HepG2 (cell line): ENCODE measurements around the gene PRIMA1.

ENCODE experiments used
- SMC3 ChIP-seq: IDR thresholded peaks from 2 replicates; pipeline ENCODE4 v1.6.1; 2011; ENCODE audit warnings: low read length, improper control_type of control experiment
- ZNF878 ChIP-seq: sonication (generic); formaldehyde crosslinking; IDR thresholded peaks from 2 replicates; pipeline ENCODE4 v1.8.1; 2023; ENCODE audit warnings: mild to moderate bottlenecking, missing genetic modification reagents, moderate library complexity
- TF ChIP-seq, protein P1 (sequence below), 2 experiments: IDR thresholded peaks; 2 replicates each; pipeline ENCODE4 v1.6.1; 2011 to 2012; ENCODE audit warnings: low read length in 2 of 2, borderline replicate concordance in 1 of 2, low read depth in 1 of 2, mild to moderate bottlenecking in 1 of 2, moderate library complexity in 1 of 2
- TF ChIP-seq, protein P2 (sequence below): sonication (generic); formaldehyde crosslinking; IDR thresholded peaks from 2 replicates; pipeline ENCODE4 v1.5.0; 2020; ENCODE audit warnings: mild to moderate bottlenecking, missing genetic modification reagents, moderate library complexity

DNA sequence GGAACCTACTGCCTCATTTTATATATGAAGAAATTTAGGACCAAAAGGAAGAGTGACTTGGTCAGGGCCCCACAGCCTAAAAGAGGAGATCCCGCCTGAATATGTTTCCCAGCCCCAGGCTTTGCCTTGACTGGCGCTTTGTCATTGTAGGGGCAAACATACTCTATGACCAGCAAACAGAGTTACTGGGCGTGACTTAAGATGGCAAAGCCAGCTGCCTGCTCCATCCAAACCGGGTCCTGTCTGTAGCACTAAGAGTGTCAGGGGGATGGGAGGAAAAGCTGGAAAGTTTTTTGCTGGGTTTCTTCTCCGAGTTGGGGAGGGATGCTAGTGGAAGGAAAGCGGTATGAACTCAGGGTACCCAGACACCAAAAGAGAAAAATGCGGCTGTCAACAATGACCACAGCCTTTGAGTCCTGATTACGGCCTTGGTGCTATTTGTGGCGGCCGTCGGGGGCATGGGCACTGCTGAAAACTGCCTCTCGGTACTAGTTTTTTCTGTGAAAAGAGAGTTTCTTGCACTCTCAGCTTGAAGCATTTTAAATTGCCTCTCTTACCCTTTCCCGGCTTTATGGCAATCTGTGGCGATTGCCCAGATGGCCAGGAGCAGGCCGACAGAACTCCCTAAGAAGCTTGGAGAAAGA, 82.7 kb downstream of the PRIMA1 start:
- TF ChIP-seq, protein P1, sequence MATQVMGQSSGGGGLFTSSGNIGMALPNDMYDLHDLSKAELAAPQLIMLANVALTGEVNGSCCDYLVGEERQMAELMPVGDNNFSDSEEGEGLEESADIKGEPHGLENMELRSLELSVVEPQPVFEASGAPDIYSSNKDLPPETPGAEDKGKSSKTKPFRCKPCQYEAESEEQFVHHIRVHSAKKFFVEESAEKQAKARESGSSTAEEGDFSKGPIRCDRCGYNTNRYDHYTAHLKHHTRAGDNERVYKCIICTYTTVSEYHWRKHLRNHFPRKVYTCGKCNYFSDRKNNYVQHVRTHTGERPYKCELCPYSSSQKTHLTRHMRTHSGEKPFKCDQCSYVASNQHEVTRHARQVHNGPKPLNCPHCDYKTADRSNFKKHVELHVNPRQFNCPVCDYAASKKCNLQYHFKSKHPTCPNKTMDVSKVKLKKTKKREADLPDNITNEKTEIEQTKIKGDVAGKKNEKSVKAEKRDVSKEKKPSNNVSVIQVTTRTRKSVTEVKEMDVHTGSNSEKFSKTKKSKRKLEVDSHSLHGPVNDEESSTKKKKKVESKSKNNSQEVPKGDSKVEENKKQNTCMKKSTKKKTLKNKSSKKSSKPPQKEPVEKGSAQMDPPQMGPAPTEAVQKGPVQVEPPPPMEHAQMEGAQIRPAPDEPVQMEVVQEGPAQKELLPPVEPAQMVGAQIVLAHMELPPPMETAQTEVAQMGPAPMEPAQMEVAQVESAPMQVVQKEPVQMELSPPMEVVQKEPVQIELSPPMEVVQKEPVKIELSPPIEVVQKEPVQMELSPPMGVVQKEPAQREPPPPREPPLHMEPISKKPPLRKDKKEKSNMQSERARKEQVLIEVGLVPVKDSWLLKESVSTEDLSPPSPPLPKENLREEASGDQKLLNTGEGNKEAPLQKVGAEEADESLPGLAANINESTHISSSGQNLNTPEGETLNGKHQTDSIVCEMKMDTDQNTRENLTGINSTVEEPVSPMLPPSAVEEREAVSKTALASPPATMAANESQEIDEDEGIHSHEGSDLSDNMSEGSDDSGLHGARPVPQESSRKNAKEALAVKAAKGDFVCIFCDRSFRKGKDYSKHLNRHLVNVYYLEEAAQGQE (IDR thresholded peaks at IDR 0.05; ENCODE audit: borderline replicate concordance in 1 of 2, low read depth in 1 of 2, low read length in 2 of 2) = no peak
- TF ChIP-seq, protein P2, sequence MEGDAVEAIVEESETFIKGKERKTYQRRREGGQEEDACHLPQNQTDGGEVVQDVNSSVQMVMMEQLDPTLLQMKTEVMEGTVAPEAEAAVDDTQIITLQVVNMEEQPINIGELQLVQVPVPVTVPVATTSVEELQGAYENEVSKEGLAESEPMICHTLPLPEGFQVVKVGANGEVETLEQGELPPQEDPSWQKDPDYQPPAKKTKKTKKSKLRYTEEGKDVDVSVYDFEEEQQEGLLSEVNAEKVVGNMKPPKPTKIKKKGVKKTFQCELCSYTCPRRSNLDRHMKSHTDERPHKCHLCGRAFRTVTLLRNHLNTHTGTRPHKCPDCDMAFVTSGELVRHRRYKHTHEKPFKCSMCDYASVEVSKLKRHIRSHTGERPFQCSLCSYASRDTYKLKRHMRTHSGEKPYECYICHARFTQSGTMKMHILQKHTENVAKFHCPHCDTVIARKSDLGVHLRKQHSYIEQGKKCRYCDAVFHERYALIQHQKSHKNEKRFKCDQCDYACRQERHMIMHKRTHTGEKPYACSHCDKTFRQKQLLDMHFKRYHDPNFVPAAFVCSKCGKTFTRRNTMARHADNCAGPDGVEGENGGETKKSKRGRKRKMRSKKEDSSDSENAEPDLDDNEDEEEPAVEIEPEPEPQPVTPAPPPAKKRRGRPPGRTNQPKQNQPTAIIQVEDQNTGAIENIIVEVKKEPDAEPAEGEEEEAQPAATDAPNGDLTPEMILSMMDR = no peak
- TF ChIP-seq SMC3 (no peak), ZNF878 (CRISPR knock-in tag) (no peak)
